ENCODE measurements around the gene SPTLC3.

The SPTLC3 gene

DNA sequence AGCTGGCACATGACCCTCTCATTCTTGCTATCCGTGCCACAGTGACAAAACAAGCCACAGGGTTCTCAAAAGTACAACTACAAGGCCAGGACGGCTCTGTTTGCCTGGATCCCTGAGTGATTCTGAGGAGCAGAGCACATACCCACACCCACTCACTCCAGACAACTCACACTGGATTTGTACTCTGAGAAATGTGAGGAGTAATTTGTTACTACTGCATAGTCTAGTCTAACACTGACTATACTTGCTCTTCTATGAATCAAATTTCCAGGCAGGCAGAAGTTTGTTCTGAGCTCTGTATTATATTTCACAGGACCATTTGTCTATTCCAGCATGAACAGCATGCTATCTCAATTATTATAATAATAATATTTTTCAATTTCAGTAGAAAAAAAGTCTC lies 26.7 kb upstream of the SPTLC3 start:
- H3K9ac ChIP-seq: no peak overlapping the region
- H4K20me1 ChIP-seq: no peaks in the 10 kb centered on the region
- H3K4me3 ChIP-seq: no peak overlapping the region
- H3K9me3 ChIP-seq (replicated peaks in 1 of 11): no peaks in the 10 kb centered on the region
- no peak overlapping the region for H3K4me2 ChIP-seq
- H3K27ac ChIP-seq: no peak overlapping the region
- no peaks in the 10 kb centered on the region for H3K36me3 ChIP-seq
- H3K4me1 ChIP-seq: peaks cover 0 to 7% (median 0%) of the 10 kb centered on the region in 10 experiments; a peak in 1 of 20 replicates
- H3K27me3 ChIP-seq: no peaks in the 10 kb centered on the region
- no peak for TF ChIP-seq Cebpa-rat (IDR thresholded peaks at IDR 0.05)

DNA sequence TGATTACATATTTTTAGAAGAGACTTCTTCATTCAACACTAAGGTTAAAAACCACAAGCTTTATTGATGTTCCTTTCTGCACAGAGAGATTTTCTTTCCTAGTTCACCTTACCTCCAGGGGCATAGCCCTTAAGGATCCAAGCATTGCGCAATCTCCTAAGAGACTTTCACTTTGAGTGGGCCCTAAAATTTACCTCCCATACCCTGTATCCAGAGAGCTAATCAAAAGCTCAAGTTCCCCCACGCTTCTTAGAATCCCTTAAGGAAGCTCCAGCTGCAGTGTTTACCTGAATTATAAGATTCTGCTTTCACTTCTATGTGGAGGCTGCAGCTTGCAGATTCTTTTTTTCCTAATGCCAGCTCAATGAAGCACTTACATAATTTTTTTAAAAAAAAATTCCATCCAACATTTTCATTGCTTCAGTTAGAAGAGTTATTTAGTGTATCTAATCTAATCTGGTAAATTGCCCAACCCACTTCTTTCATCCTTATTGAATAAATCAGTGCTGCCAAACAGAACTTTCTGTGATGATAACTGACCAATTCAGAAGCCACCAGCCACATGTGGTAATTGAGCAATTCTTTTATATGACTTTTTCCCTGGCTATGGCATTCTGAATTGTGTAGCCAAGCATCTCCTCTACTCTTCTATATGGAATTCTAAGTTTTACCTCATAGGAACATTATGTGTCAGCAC lies 24.6 kb upstream of the SPTLC3 start:
- TF ChIP-seq Cebpa-rat (IDR thresholded peaks at IDR 0.05): peak in 9 of 11 experiments; percentile 75 to 99 (median 91); a peak in 20 of 22 replicates
- Histone ChIP-seq H3K9ac (no peak overlapping the region), H3K4me3 (no peak overlapping the region), H4K20me1 (no peaks in the 10 kb centered on the region), H3K27me3 (no peaks in the 10 kb centered on the region), H3K4me1 (no peaks in the 10 kb centered on the region), H3K4me2 (no peak overlapping the region), H3K36me3 (no peaks in the 10 kb centered on the region), H3K27ac (no peak overlapping the region), H3K9me3 (replicated peaks in 1 of 11) (no peaks in the 10 kb centered on the region)

- Histone ChIP-seq H3K4me2 (no peak overlapping the region), H3K27ac (no peak overlapping the region), H3K9ac (no peak overlapping the region), H4K20me1 (no peaks in the 10 kb centered on the region), H3K36me3 (no peaks in the 10 kb centered on the region), H3K27me3 (no peaks in the 10 kb centered on the region), H3K9me3 (replicated peaks in 1 of 11) (no peaks in the 10 kb centered on the region), H3K4me3 (no peak overlapping the region), H3K4me1 (no peaks in the 10 kb centered on the region)
- no peak for TF ChIP-seq Cebpa-rat (IDR thresholded peaks at IDR 0.05)
Observed at GRCh38 chr20:12984863-12985262, 23.9 kb upstream of the SPTLC3 start.

GRCh38 chr20:12987261-12987660 lies 21.5 kb upstream of the SPTLC3 start:
- TF ChIP-seq Cebpa-rat (IDR thresholded peaks at IDR 0.05): no peak
- Histone ChIP-seq H3K9ac (no peak overlapping the region), H3K27ac (no peak overlapping the region), H3K36me3 (no peaks in the 10 kb centered on the region), H3K4me1 (no peaks in the 10 kb centered on the region), H4K20me1 (no peaks in the 10 kb centered on the region), H3K27me3 (no peaks in the 10 kb centered on the region), H3K4me2 (no peak overlapping the region), H3K9me3 (replicated peaks in 1 of 11) (no peaks in the 10 kb centered on the region), H3K4me3 (no peak overlapping the region)

- H3K9me3 ChIP-seq (replicated peaks in 1 of 11): peaks cover 0 to 4% (median 0%) of the 10 kb centered on the region in 11 experiments; a peak in 4 of 22 replicates
- no peaks in the 10 kb centered on the region for H3K27me3 ChIP-seq
- no peak overlapping the region for H3K9ac ChIP-seq
- H3K27ac ChIP-seq: no peak overlapping the region
- no peak for TF ChIP-seq Cebpa-rat (IDR thresholded peaks at IDR 0.05)
- no peaks in the 10 kb centered on the region for H4K20me1 ChIP-seq
- no peaks in the 10 kb centered on the region for H3K36me3 ChIP-seq
- no peak overlapping the region for H3K4me2 ChIP-seq
- no peak overlapping the region for H3K4me3 ChIP-seq
- no peaks in the 10 kb centered on the region for H3K4me1 ChIP-seq
Observed at GRCh38 chr20:12989586-12990115, 19.1 kb upstream of the SPTLC3 start.

GRCh38 chr20:12997128-12997655 lies 11.6 kb upstream of the SPTLC3 start:
- no peaks in the 10 kb centered on the region for H4K20me1 ChIP-seq
- no peaks in the 10 kb centered on the region for H3K36me3 ChIP-seq
- no peak for TF ChIP-seq Cebpa-rat (IDR thresholded peaks at IDR 0.05)
- no peak overlapping the region for H3K4me3 ChIP-seq
- H3K9me3 ChIP-seq (replicated peaks in 1 of 11): peaks cover 0 to 6% (median 0%) of the 10 kb centered on the region in 11 experiments; a peak in 4 of 22 replicates
- H3K4me2 ChIP-seq: no peak overlapping the region
- H3K4me1 ChIP-seq: no peaks in the 10 kb centered on the region; a peak in 1 of 20 replicates
- H3K9ac ChIP-seq: no peak overlapping the region
- H3K27ac ChIP-seq: no peak overlapping the region
- H3K27me3 ChIP-seq: no peaks in the 10 kb centered on the region

GRCh38 chr20:12998046-12998445 lies 10.7 kb upstream of the SPTLC3 start:
- H3K9me3 ChIP-seq (replicated peaks in 1 of 11): peaks cover 0 to 6% (median 0%) of the 10 kb centered on the region in 11 experiments; a peak in 4 of 22 replicates
- H3K9ac ChIP-seq: no peak overlapping the region
- H3K36me3 ChIP-seq: no peaks in the 10 kb centered on the region
- no peak overlapping the region for H3K27ac ChIP-seq
- no peaks in the 10 kb centered on the region; a peak in 1 of 20 replicates for H3K4me1 ChIP-seq
- no peaks in the 10 kb centered on the region for H4K20me1 ChIP-seq
- no peak for TF ChIP-seq Cebpa-rat (IDR thresholded peaks at IDR 0.05)
- no peak overlapping the region for H3K4me3 ChIP-seq
- no peaks in the 10 kb centered on the region for H3K27me3 ChIP-seq
- no peak overlapping the region for H3K4me2 ChIP-seq

GRCh38 chr20:12999201-12999600 lies 9.6 kb upstream of the SPTLC3 start:
- no peak for TF ChIP-seq Cebpa-rat (IDR thresholded peaks at IDR 0.05)
- H3K27ac ChIP-seq: no peak overlapping the region
- H3K4me2 ChIP-seq: no peak overlapping the region
- no peak overlapping the region for H3K4me3 ChIP-seq
- H3K27me3 ChIP-seq: no peaks in the 10 kb centered on the region
- no peaks in the 10 kb centered on the region; a peak in 1 of 20 replicates for H3K4me1 ChIP-seq
- H3K9ac ChIP-seq: no peak overlapping the region
- no peaks in the 10 kb centered on the region for H3K36me3 ChIP-seq
- no peaks in the 10 kb centered on the region for H4K20me1 ChIP-seq
- peaks cover 0 to 6% (median 0%) of the 10 kb centered on the region in 11 experiments; a peak in 4 of 22 replicates for H3K9me3 ChIP-seq (replicated peaks in 1 of 11)

GRCh38 chr20:13002251-13002650 lies 6.5 kb upstream of the SPTLC3 start:
- H3K27ac ChIP-seq: no peak overlapping the region
- H3K9ac ChIP-seq: no peak overlapping the region
- H3K36me3 ChIP-seq: no peaks in the 10 kb centered on the region
- H3K4me2 ChIP-seq: peak overlapping the region in 1 of 11 experiments; percentile 1; a peak in 1 of 22 replicates
- H3K4me3 ChIP-seq: no peak overlapping the region
- TF ChIP-seq Cebpa-rat (IDR thresholded peaks at IDR 0.05): no peak
- peaks cover 0 to 10% (median under 1%) of the 10 kb centered on the region in 10 experiments; a peak in 9 of 20 replicates for H3K4me1 ChIP-seq
- no peaks in the 10 kb centered on the region for H3K9me3 ChIP-seq (replicated peaks in 1 of 11)
- H4K20me1 ChIP-seq: no peaks in the 10 kb centered on the region
- no peaks in the 10 kb centered on the region for H3K27me3 ChIP-seq

Measured in BLaER1 treated with 17β-estradiol and CSF1 and Interleukin-3, amounts not matched to agents 10 nM and 100 nM (cell line).